A549 (cell line): Measurements from ENCODE around the gene TRAM2. TPM values are rescaled to one million over a fixed set of nuclear protein-coding genes. Genes with fewer than 3 reads are reported as not detected.

Source experiments
- ATAC-seq, 2 experiments: fragments of 200-7000 bp in 1 of 2; fragments of >200 bp in 1 of 2; cut with Nextera tagmentation in 1 of 2; cut with Tn5 transposase in 1 of 2; 3 replicates each; pipeline versions ENCODE4 v1.8.0 to v1.9.1; 2018 to 2020; ENCODE audit warnings: mild to moderate bottlenecking in 1 of 2, moderate library complexity in 1 of 2
- CTCF ChIA-PET: fragments of 300-600 bp; sonication (Branson Sonifier 250); formaldehyde crosslinking; extraction: SDS; loops from one replicate; lab custom pipeline; 2021; ENCODE audit warnings: antibody characterized with exemption, inconsistent platforms; lab: Yijun Ruan, JAX
- POLR2A ChIA-PET: fragments of 350-600 bp; formaldehyde crosslinking; extraction: SDS; loops from one replicate; lab custom pipeline; 2021; ENCODE audit warnings: antibody characterized with exemption, inconsistent platforms; lab: Yijun Ruan, JAX
- DNase-seq, 2 experiments: peaks; one replicate each; pipeline versions ENCODE4 v3.0.0 to v3.0.0-alpha.2; 2011 to 2016; ENCODE audit warnings: low read depth in 1 of 2, low spot score in 1 of 2
- FAIRE-seq: peaks from 2 replicates; lab custom pipeline; 2011; peaks lifted over from hg19 to GRCh38; lab: Jason Lieb, UNC
- H3K27ac ChIP-seq, 2 experiments: fragments of >200 bp; sonication (Bioruptor Twin); formaldehyde crosslinking; 3 replicates each; pipeline ENCODE4 v1.5.1; 2016 to 2017
- H3K4me1 ChIP-seq: fragments of >200 bp; sonication (Bioruptor Twin); formaldehyde crosslinking; 3 replicates; pipeline ENCODE4 v1.6.1; 2016
- H3K4me2 ChIP-seq: fragments of >200 bp; sonication (Bioruptor Twin); formaldehyde crosslinking; 3 replicates; pipeline ENCODE4 v1.6.1; 2016
- H3K4me3 ChIP-seq: fragments of >200 bp; sonication (Bioruptor Twin); formaldehyde crosslinking; 3 replicates; pipeline ENCODE4 v1.5.1; 2016
- H3K9me3 ChIP-seq: fragments of >200 bp; sonication (Bioruptor Twin); formaldehyde crosslinking; 3 replicates; pipeline ENCODE4 v1.6.1; 2016
- CBX8 ChIP-seq: fragments of 200-600 bp; sonication (generic); IDR thresholded peaks from 2 replicates; pipeline ENCODE4 v1.6.1; 2016
- CEBPB ChIP-seq, 2 experiments: fragments of >200 bp in 1 of 2; sonication (Bioruptor Twin) in 1 of 2; formaldehyde crosslinking in 1 of 2; IDR thresholded peaks; 2 replicates each; pipeline ENCODE4 v1.6.1; 2012 to 2016
- CHD4 ChIP-seq: fragments of 200-600 bp; sonication (generic); IDR thresholded peaks from 2 replicates; pipeline ENCODE4 v1.6.1; 2016; ENCODE audit warnings: antibody characterized with exemption, mild to moderate bottlenecking, borderline replicate concordance
- E2F6 ChIP-seq: IDR thresholded peaks from 2 replicates; pipeline ENCODE4 v1.6.1; 2012; ENCODE audit warnings: low read depth, borderline replicate concordance
- EHF ChIP-seq: fragments of 250-450 bp; sonication (Bioruptor Pico); IDR thresholded peaks from 2 replicates; pipeline ENCODE4 v1.5.0; 2020; ENCODE audit warnings: mild to moderate bottlenecking
- ELK1 ChIP-seq: fragments of 150-350 bp; IDR thresholded peaks from 2 replicates; pipeline ENCODE4 v1.6.1; 2014; ENCODE audit warnings: low read depth, mild to moderate bottlenecking, low read length
- FOSL2 ChIP-seq, 2 experiments: fragments of 450-650 bp in 1 of 2; fragments of >200 bp in 1 of 2; sonication (Bioruptor Twin) in 1 of 2; formaldehyde crosslinking; IDR thresholded peaks; 2 replicates each; pipeline versions ENCODE4 v1.5.0 to v1.6.1; 2016 to 2020; ENCODE audit warnings: mild to moderate bottlenecking in 1 of 2, moderate library complexity in 1 of 2
- FOXS1 ChIP-seq: fragments of 250-450 bp; sonication (Bioruptor Pico); IDR thresholded peaks from 2 replicates; pipeline ENCODE4 v1.5.0; 2020; ENCODE audit warnings: mild to moderate bottlenecking, moderate library complexity
- HEYL ChIP-seq: fragments of 250-450 bp; sonication (Bioruptor Pico); IDR thresholded peaks from 2 replicates; pipeline ENCODE4 v1.8.0; 2021; ENCODE audit warnings: mild to moderate bottlenecking, moderate library complexity
- HMGXB4 ChIP-seq: fragments of 250-450 bp; sonication (Bioruptor Pico); IDR thresholded peaks from 2 replicates; pipeline ENCODE4 v1.5.0; 2021; ENCODE audit warnings: mild to moderate bottlenecking, moderate library complexity, borderline replicate concordance
- HOXA7 ChIP-seq: fragments of 250-450 bp; sonication (Bioruptor Pico); IDR thresholded peaks from 2 replicates; pipeline ENCODE4 v1.5.0; 2020; ENCODE audit warnings: mild to moderate bottlenecking, moderate library complexity
- HOXB13 ChIP-seq: fragments of 250-450 bp; sonication (Bioruptor Pico); IDR thresholded peaks from 2 replicates; pipeline ENCODE4 v1.5.0; 2020; ENCODE audit warnings: low read depth, mild to moderate bottlenecking, moderate library complexity
- NPAS2 ChIP-seq: fragments of 250-450 bp; sonication (Bioruptor Pico); IDR thresholded peaks from 2 replicates; pipeline ENCODE4 v1.8.0; 2022; ENCODE audit warnings: mild to moderate bottlenecking, moderate library complexity, borderline replicate concordance
- PHF8 ChIP-seq: fragments of 200-600 bp; sonication (generic); IDR thresholded peaks from 2 replicates; pipeline ENCODE4 v1.6.1; 2016; ENCODE audit warnings: low read depth, mild to moderate bottlenecking, antibody characterized with exemption, moderate library complexity, borderline replicate concordance
- POLR2A ChIP-seq: IDR thresholded peaks from 2 replicates; pipeline ENCODE4 v1.6.1; 2012; ENCODE audit warnings: mild to moderate bottlenecking, low read length
- RCOR1 ChIP-seq: fragments of 150-350 bp; IDR thresholded peaks from 2 replicates; pipeline ENCODE4 v1.6.1; 2014; ENCODE audit warnings: antibody characterized with exemption, low read length, low read depth
- SMC3 ChIP-seq: fragments of >200 bp; sonication (Bioruptor Twin); formaldehyde crosslinking; IDR thresholded peaks from 3 replicates; pipeline ENCODE4 v1.6.1; 2018; ENCODE audit warnings: inconsistent platforms
- SREBF2 ChIP-seq: fragments of 450-650 bp; IDR thresholded peaks from 2 replicates; pipeline ENCODE4 v1.6.1; 2014; ENCODE audit warnings: mild to moderate bottlenecking, moderate library complexity
- TP53 ChIP-seq: fragments of 250-450 bp; sonication (Bioruptor Pico); IDR thresholded peaks from 2 replicates; pipeline ENCODE4 v1.5.0; 2021; ENCODE audit warnings: mild to moderate bottlenecking, moderate library complexity
- ZC3H11A ChIP-seq: fragments of 450-650 bp; IDR thresholded peaks from 2 replicates; pipeline ENCODE4 v1.6.1; 2014; ENCODE audit warnings: antibody characterized with exemption, mild to moderate bottlenecking
- WGBS: methylation state at CpG from one replicate; pipeline ENCODE4 v1.1.6; 2017; ENCODE audit errors: missing lambda C conversion rate; 5-methylcytosine and 5-hydroxymethylcytosine counted together
- polyA plus RNA-seq, 4 experiments: library from polyadenylated mRNA; depleted of rRNA in 3 of 4; stranded (reverse); fragments of >200 nt; fragmentation: RNase III in 1 of 4; extraction: RNeasy Plus Mini Kit Qiagen cat#74134 plus additional on column Dnase treatment in 1 of 4; gene quantifications; 2 replicates in 3 of 4; 3 replicates in 1 of 4; pipeline ENCODE4 v1.2.3, GENCODE V29; 2011 to 2017
- TF ChIP-seq, protein P1 (sequence below): fragments of >200 bp; sonication (Bioruptor Twin); formaldehyde crosslinking; IDR thresholded peaks from 3 replicates; pipeline ENCODE4 v1.6.1; 2016
- TF ChIP-seq, protein P2 (sequence below): fragments of >200 bp; sonication (Bioruptor Twin); formaldehyde crosslinking; IDR thresholded peaks from 2 replicates; pipeline ENCODE4 v1.6.1; 2016
- TF ChIP-seq, protein P3 (sequence below): fragments of 200-600 bp; sonication (generic); IDR thresholded peaks from 2 replicates; pipeline ENCODE4 v1.6.1; 2016; ENCODE audit warnings: antibody characterized with exemption, mild to moderate bottlenecking, moderate library complexity

TRAM2 gene
- polyA plus RNA-seq, 2 of the 4 experiments (the other 2 are of a cell fraction), result 16.4 to 25.4 TPM

GRCh38 chr6:52610011-52610410 is 33.2 kb upstream of the TRAM2 start:
- Histone ChIP-seq H3K4me2 (no peak overlapping the region), H3K9me3 (no peaks in the 10 kb centered on the region; the same call in 2 of the 3 replicates), H3K4me1 (0 out of 3 replicates have a peak, but pooled peaks cover 6% of the 10 kb centered on the region), H3K4me3 (no peak overlapping the region)
- 83% methylated on average over 3 of the region's 3 CpGs for WGBS
- CTCF ChIA-PET, result interaction anchor here (0.8 to 1.2 kb wide), 2 partner anchors 13 to 52 kb away, joined by 3 to 4 read pairs; no protein-coding TSS in a partner anchor
- TF ChIP-seq CEBPB (IDR thresholded peaks at IDR 0.05), result no peak
- TF ChIP-seq SMC3, result no peak
- no peak for TF ChIP-seq ELK1
- no peak for TF ChIP-seq PHF8
- no peak for TF ChIP-seq HMGXB4 (CRISPR knock-in tag)
- no peak for TF ChIP-seq EHF (CRISPR knock-in tag)
- TF ChIP-seq CBX8, result no peak
- no peak for TF ChIP-seq FOSL2 (IDR thresholded peaks at IDR 0.05)
- no peak for TF ChIP-seq FOSL2 (CRISPR knock-in tag; IDR thresholded peaks at IDR 0.05)
- no peak for TF ChIP-seq RCOR1
- TF ChIP-seq HOXA7 (CRISPR knock-in tag), result no peak
- TF ChIP-seq, protein P1, sequence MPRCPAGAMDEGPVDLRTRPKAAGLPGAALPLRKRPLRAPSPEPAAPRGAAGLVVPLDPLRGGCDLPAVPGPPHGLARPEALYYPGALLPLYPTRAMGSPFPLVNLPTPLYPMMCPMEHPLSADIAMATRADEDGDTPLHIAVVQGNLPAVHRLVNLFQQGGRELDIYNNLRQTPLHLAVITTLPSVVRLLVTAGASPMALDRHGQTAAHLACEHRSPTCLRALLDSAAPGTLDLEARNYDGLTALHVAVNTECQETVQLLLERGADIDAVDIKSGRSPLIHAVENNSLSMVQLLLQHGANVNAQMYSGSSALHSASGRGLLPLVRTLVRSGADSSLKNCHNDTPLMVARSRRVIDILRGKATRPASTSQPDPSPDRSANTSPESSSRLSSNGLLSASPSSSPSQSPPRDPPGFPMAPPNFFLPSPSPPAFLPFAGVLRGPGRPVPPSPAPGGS, result no peak
- TF ChIP-seq, all 56 proteins: peak for 0
- FAIRE-seq (no peak), DNase-seq (no peak), ATAC-seq (no peak)
- H3K27ac ChIP-seq, result no peak overlapping the region
- POLR2A ChIA-PET, result no interaction called here

DNA sequence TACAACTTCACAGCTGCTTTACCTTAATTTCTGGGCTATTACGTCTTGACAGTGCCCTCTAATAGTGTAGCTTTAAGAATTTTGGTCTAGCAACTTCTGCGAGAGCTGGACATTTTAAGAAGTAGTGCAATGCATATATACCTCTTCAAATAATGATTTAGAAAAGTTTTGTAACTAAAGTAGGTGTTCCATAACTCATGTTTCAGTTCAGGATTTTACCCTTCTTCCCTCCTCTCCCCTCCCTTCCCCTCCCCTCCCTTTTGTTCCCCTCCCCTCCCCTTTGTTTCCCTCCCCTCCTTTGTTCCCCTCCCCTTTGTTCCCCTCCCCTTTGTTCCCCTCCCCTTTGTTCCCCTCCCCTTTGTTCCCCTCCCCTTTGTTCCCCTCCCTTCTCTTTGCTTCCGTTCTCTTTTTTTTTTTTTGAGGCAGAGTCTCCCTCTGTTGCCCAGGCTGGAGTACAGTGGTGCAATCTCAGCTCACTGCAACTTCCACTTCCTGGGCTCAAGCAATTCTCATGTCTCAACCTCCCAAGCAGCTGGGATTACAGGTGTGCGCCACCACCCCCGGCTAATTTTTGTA is 28.8 kb upstream of the TRAM2 start:
- DNase-seq (no peak), ATAC-seq (no peak), FAIRE-seq (no peak)
- Histone ChIP-seq H3K4me2 (no peak overlapping the region), H3K27ac (no peak overlapping the region), H3K4me3 (no peak overlapping the region), H3K4me1 (no peaks in the 10 kb centered on the region), H3K9me3 (no peaks in the 10 kb centered on the region; the same call in 2 of the 3 replicates)
- ChIA-PET POLR2A (no interaction called here), CTCF (interaction anchor here (0.7 to 3.6 kb wide), 4 partner anchors 8 to 198 kb away, joined by 3 to 17 read pairs (median 3); no protein-coding TSS in a partner anchor)
- TF ChIP-seq ZC3H11A (no peak), RCOR1 (no peak), E2F6 (no peak), HEYL (CRISPR knock-in tag) (no peak), HMGXB4 (CRISPR knock-in tag) (no peak), POLR2A (no peak), HOXA7 (CRISPR knock-in tag) (no peak), HOXB13 (CRISPR knock-in tag) (no peak), TP53 (CRISPR knock-in tag) (no peak), NPAS2 (CRISPR knock-in tag) (no peak), FOXS1 (CRISPR knock-in tag) (no peak), EHF (CRISPR knock-in tag) (no peak), SREBF2 (no peak), SMC3 (no peak), CHD4 (no peak)
- TF ChIP-seq, protein P2, sequence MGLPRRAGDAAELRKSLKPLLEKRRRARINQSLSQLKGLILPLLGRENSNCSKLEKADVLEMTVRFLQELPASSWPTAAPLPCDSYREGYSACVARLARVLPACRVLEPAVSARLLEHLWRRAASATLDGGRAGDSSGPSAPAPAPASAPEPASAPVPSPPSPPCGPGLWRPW, result no peak
- TF ChIP-seq, protein P3, sequence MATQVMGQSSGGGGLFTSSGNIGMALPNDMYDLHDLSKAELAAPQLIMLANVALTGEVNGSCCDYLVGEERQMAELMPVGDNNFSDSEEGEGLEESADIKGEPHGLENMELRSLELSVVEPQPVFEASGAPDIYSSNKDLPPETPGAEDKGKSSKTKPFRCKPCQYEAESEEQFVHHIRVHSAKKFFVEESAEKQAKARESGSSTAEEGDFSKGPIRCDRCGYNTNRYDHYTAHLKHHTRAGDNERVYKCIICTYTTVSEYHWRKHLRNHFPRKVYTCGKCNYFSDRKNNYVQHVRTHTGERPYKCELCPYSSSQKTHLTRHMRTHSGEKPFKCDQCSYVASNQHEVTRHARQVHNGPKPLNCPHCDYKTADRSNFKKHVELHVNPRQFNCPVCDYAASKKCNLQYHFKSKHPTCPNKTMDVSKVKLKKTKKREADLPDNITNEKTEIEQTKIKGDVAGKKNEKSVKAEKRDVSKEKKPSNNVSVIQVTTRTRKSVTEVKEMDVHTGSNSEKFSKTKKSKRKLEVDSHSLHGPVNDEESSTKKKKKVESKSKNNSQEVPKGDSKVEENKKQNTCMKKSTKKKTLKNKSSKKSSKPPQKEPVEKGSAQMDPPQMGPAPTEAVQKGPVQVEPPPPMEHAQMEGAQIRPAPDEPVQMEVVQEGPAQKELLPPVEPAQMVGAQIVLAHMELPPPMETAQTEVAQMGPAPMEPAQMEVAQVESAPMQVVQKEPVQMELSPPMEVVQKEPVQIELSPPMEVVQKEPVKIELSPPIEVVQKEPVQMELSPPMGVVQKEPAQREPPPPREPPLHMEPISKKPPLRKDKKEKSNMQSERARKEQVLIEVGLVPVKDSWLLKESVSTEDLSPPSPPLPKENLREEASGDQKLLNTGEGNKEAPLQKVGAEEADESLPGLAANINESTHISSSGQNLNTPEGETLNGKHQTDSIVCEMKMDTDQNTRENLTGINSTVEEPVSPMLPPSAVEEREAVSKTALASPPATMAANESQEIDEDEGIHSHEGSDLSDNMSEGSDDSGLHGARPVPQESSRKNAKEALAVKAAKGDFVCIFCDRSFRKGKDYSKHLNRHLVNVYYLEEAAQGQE, result no peak
- 81% methylated on average over 5 of the region's 5 CpGs for WGBS
